SK-N-SH (cell line): ENCODE measurements around the gene MORC1. TPM values are rescaled to one million over a fixed set of nuclear protein-coding genes. Genes with fewer than 3 reads are reported as not detected.

Experiments
- CTCF ChIA-PET: fragments of 300-600, 350-600 bp; formaldehyde crosslinking; extraction: SDS; loops from one replicate; lab custom pipeline; 2021; lab: Yijun Ruan, JAX
- POLR2A ChIA-PET: fragments of 350-600 bp; sonication (Branson Sonifier 250); formaldehyde crosslinking; extraction: SDS; loops from one replicate; lab custom pipeline; 2020; ENCODE audit warnings: antibody characterized with exemption, inconsistent platforms; lab: Yijun Ruan, JAX
- DNase-seq: peaks from one replicate; pipeline ENCODE4 v3.0.0; 2012
- H2AFZ ChIP-seq: fragments of 200-600 bp; sonication (generic); 2 replicates; pipeline ENCODE4 v1.8.1; 2016; ENCODE audit warnings: antibody characterized with exemption, mild to moderate bottlenecking, low read depth
- H3F3A ChIP-seq: fragments of 200-600 bp; sonication (generic); replicated peaks from 2 replicates; pipeline ENCODE3; 2016; ENCODE audit warnings: antibody characterized with exemption, mild to moderate bottlenecking; ENCODE audit not compliant: insufficient read depth
- H3K27ac ChIP-seq, 2 experiments: fragments of 200-500 bp in 1 of 2; fragments of 200-600 bp in 1 of 2; sonication (Bioruptor generic) in 1 of 2; sonication (generic), shearing (Covaris generic) in 1 of 2; 2 replicates each; pipeline versions ENCODE4 v1.5.1 to v1.6.1; 2014 to 2016; ENCODE audit warnings: low read depth in 2 of 2, inconsistent platforms in 1 of 2, low read length in 1 of 2, mild to moderate bottlenecking in 1 of 2, mixed read lengths in 1 of 2
- H3K27me3 ChIP-seq: fragments of 200-600 bp; sonication (generic), shearing (Covaris generic); 2 replicates; pipeline ENCODE4 v1.6.1; 2016; ENCODE audit warnings: mixed run types; ENCODE audit not compliant: insufficient read depth
- H3K36me3 ChIP-seq, 2 experiments: fragments of 200-500 bp in 1 of 2; fragments of 200-600 bp in 1 of 2; sonication (Bioruptor generic) in 1 of 2; sonication (generic) in 1 of 2; replicated peaks in 1 of 2; 2 replicates each; pipeline versions ENCODE3 to v1.5.1; 2014 to 2016; ENCODE audit warnings: low read length in 1 of 2, mild to moderate bottlenecking in 1 of 2; ENCODE audit not compliant: insufficient read depth in 2 of 2, control insufficient read depth in 1 of 2
- H3K4me1 ChIP-seq, 2 experiments: fragments of 200-500 bp in 1 of 2; fragments of 200-600 bp in 1 of 2; sonication (Bioruptor generic) in 1 of 2; sonication (generic), shearing (Covaris generic) in 1 of 2; 2 replicates each; pipeline versions ENCODE4 v1.5.1 to v1.6.1; 2014 to 2016; ENCODE audit warnings: low read depth in 1 of 2, low read length in 1 of 2, mixed run types in 1 of 2; ENCODE audit not compliant: insufficient read depth in 2 of 2, control insufficient read depth in 1 of 2
- H3K4me2 ChIP-seq: fragments of 200-600 bp; sonication (generic), shearing (Covaris generic); 2 replicates; pipeline ENCODE4 v1.6.1; 2017; ENCODE audit warnings: mixed run types
- H3K4me3 ChIP-seq, 2 experiments: fragments of 200-500 bp in 1 of 2; fragments of 200-600 bp in 1 of 2; sonication (Bioruptor generic) in 1 of 2; sonication (generic), shearing (Covaris generic) in 1 of 2; 2 replicates each; pipeline versions ENCODE4 v1.5.1 to v1.8.1; 2014 to 2016; ENCODE audit warnings: low read depth in 2 of 2, inconsistent platforms in 1 of 2, low read length in 1 of 2, mild to moderate bottlenecking in 1 of 2, mixed read lengths in 1 of 2, moderate library complexity in 1 of 2
- H3K79me2 ChIP-seq: fragments of 200-600 bp; sonication (generic); 2 replicates; pipeline ENCODE4 v1.8.1; 2017; ENCODE audit warnings: mild to moderate bottlenecking; ENCODE audit not compliant: insufficient read depth
- H3K9ac ChIP-seq: fragments of 200-600 bp; sonication (generic); 2 replicates; pipeline ENCODE4 v1.6.1; 2017; ENCODE audit warnings: mixed run types
- H3K9me2 ChIP-seq: fragments of 200-600 bp; sonication (generic); 2 replicates; pipeline ENCODE4 v1.6.1; 2017; ENCODE audit warnings: mixed run types
- H3K9me3 ChIP-seq: fragments of 200-600 bp; sonication (generic); 2 replicates; pipeline ENCODE4 v1.6.1; 2017; ENCODE audit warnings: mixed run types, mild to moderate bottlenecking, moderate library complexity
- H4K20me1 ChIP-seq: fragments of 200-600 bp; sonication (generic); 2 replicates; pipeline ENCODE4 v1.6.1; 2017; ENCODE audit warnings: mild to moderate bottlenecking, mixed run types; ENCODE audit not compliant: insufficient read depth
- CHD2 ChIP-seq: fragments of 150-350 bp; IDR thresholded peaks from 2 replicates; pipeline ENCODE4 v1.6.1; 2018; ENCODE audit warnings: low read length; ENCODE audit not compliant: partially characterized antibody
- CTCF ChIP-seq: fragments of 200-600 bp; sonication (generic); IDR thresholded peaks from 2 replicates; pipeline ENCODE4 v1.6.1; 2017; ENCODE audit warnings: antibody characterized with exemption, mild to moderate bottlenecking, moderate library complexity
- ELF1 ChIP-seq: IDR thresholded peaks from 2 replicates; pipeline ENCODE4 v1.4.0; 2012
- EZH2phosphoT487 ChIP-seq: fragments of 200-600 bp; sonication (generic); IDR thresholded peaks from 2 replicates; pipeline ENCODE4 v1.6.1; 2017; ENCODE audit warnings: low read depth, mixed run types, mild to moderate bottlenecking, antibody characterized with exemption, moderate library complexity, borderline replicate concordance
- FOSL2 ChIP-seq: IDR thresholded peaks from 2 replicates; pipeline ENCODE4 v1.4.0; 2012; ENCODE audit warnings: low read depth, mild to moderate bottlenecking, moderate library complexity, borderline replicate concordance
- GABPA ChIP-seq: IDR thresholded peaks from 2 replicates; pipeline ENCODE4 v1.4.0; 2012; ENCODE audit warnings: low read depth, mild to moderate bottlenecking
- IRF3 ChIP-seq: fragments of 150-350 bp; IDR thresholded peaks from 2 replicates; pipeline ENCODE4 v1.6.1; 2016; ENCODE audit warnings: mild to moderate bottlenecking, low read depth, low read length
- JUND ChIP-seq: IDR thresholded peaks from 2 replicates; pipeline ENCODE4 v1.4.0; 2012
- MEF2A ChIP-seq: IDR thresholded peaks from 2 replicates; pipeline ENCODE4 v1.4.0; 2012; ENCODE audit warnings: low read depth, borderline replicate concordance
- NFIC ChIP-seq: IDR thresholded peaks from 2 replicates; pipeline ENCODE4 v1.4.0; 2012; ENCODE audit warnings: borderline replicate concordance
- NRF1 ChIP-seq: IDR thresholded peaks from 2 replicates; pipeline ENCODE4 v1.6.1; 2012; ENCODE audit warnings: low read depth, mild to moderate bottlenecking, low read length
- POLR2AphosphoS5 ChIP-seq: IDR thresholded peaks from 2 replicates; pipeline ENCODE4 v1.6.1; 2012; ENCODE audit warnings: low read depth, low read length
- RFX5 ChIP-seq: IDR thresholded peaks from 2 replicates; pipeline ENCODE4 v1.6.1; 2012; ENCODE audit warnings: mild to moderate bottlenecking, improper control_type of control experiment, low read length
- TEAD4 ChIP-seq: IDR thresholded peaks from 2 replicates; pipeline ENCODE4 v1.4.0; 2012; ENCODE audit warnings: mild to moderate bottlenecking, borderline replicate concordance; ENCODE audit not compliant: insufficient read depth
- YY1 ChIP-seq: IDR thresholded peaks from 2 replicates; pipeline ENCODE4 v1.4.0; 2012; ENCODE audit warnings: low read depth, mild to moderate bottlenecking
- WGBS: methylation state at CpG from one replicate; pipeline ENCODE4 v1.1.6; 2017; ENCODE audit warnings: low lambda C conversion rate; 5-methylcytosine and 5-hydroxymethylcytosine counted together
- polyA plus RNA-seq, 3 experiments: library from polyadenylated mRNA; depleted of rRNA; stranded (reverse); fragments of >200 nt; gene quantifications; 2 replicates each; pipeline ENCODE4 v1.2.3, GENCODE V29; 2012
- TF ChIP-seq, protein P1 (sequence below): IDR thresholded peaks from 2 replicates; pipeline ENCODE4; 2012
- TF ChIP-seq, protein P2 (sequence below): IDR thresholded peaks from 2 replicates; pipeline ENCODE4 v1.4.0; 2012; ENCODE audit warnings: low read depth

Gene MORC1
- polyA plus RNA-seq, 1 of the 3 experiments (the other 2 are of a cell fraction), result not detected

GRCh38 chr3:109070211-109070610 is 47.7 kb downstream of the MORC1 start:
- CTCF ChIA-PET, result interaction anchor here (1.2 to 2.5 kb wide), 3 partner anchors 12 to 46 kb away, joined by 3 to 14 read pairs (median 5); no protein-coding TSS in a partner anchor
- Histone ChIP-seq H3K36me3 (no peaks in the 10 kb centered on the region), H3K27me3 (no peaks in the 10 kb centered on the region), H3K4me1 (no peaks in the 10 kb centered on the region), H3K9me3 (no peaks in the 10 kb centered on the region), H3K9ac (no peak overlapping the region), H3K4me2 (no peak overlapping the region), H2AFZ (no peak overlapping the region), H3K79me2 (no peaks in the 10 kb centered on the region), H4K20me1 (no peaks in the 10 kb centered on the region), H3K4me3 (no peak overlapping the region), H3F3A (no peaks in the 10 kb centered on the region), H3K9me2 (no peaks in the 10 kb centered on the region), H3K27ac (no peak overlapping the region)
- WGBS, result 63% methylated on average over 7 of the region's 7 CpGs
- POLR2A ChIA-PET, result no interaction called here
- TF ChIP-seq NRF1, result no peak
- TF ChIP-seq YY1, result no peak
- no peak for TF ChIP-seq POLR2AphosphoS5
- TF ChIP-seq, protein P1, sequence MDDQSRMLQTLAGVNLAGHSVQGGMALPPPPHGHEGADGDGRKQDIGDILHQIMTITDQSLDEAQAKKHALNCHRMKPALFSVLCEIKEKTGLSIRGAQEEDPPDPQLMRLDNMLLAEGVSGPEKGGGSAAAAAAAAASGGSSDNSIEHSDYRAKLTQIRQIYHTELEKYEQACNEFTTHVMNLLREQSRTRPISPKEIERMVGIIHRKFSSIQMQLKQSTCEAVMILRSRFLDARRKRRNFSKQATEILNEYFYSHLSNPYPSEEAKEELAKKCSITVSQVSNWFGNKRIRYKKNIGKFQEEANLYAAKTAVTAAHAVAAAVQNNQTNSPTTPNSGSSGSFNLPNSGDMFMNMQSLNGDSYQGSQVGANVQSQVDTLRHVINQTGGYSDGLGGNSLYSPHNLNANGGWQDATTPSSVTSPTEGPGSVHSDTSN, result no peak
- no peak for TF ChIP-seq CHD2
- no peak for TF ChIP-seq ELF1
- no peak for TF ChIP-seq NFIC
- TF ChIP-seq RFX5, result no peak
- no peak for TF ChIP-seq EZH2phosphoT487
- no peak for TF ChIP-seq GABPA
- TF ChIP-seq IRF3, result no peak
- TF ChIP-seq TEAD4, result no peak
- TF ChIP-seq JUND, result no peak
- no peak for TF ChIP-seq CTCF
- TF ChIP-seq FOSL2, result no peak
- no peak for TF ChIP-seq MEF2A
- TF ChIP-seq, protein P2, sequence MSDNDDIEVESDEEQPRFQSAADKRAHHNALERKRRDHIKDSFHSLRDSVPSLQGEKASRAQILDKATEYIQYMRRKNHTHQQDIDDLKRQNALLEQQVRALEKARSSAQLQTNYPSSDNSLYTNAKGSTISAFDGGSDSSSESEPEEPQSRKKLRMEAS, result no peak
- no peak for DNase-seq
